NCI-H146 treated with DMSO at 0.1 percent for 48 hours (cell line): Measurements from ENCODE around the gene GRK6.
"Not testable (repeated sequence)": the region's sequence is repeated elsewhere in the genome, so short reads cannot be mapped to it uniquely, and the experiment has no call there.

ENCODE experiments used
- DNase-seq: peaks from one replicate; lab custom pipeline; 2025; ENCODE audit not compliant: unreplicated experiment; lab: John Stamatoyannopoulos, UW

Gene GRK6

DNA sequence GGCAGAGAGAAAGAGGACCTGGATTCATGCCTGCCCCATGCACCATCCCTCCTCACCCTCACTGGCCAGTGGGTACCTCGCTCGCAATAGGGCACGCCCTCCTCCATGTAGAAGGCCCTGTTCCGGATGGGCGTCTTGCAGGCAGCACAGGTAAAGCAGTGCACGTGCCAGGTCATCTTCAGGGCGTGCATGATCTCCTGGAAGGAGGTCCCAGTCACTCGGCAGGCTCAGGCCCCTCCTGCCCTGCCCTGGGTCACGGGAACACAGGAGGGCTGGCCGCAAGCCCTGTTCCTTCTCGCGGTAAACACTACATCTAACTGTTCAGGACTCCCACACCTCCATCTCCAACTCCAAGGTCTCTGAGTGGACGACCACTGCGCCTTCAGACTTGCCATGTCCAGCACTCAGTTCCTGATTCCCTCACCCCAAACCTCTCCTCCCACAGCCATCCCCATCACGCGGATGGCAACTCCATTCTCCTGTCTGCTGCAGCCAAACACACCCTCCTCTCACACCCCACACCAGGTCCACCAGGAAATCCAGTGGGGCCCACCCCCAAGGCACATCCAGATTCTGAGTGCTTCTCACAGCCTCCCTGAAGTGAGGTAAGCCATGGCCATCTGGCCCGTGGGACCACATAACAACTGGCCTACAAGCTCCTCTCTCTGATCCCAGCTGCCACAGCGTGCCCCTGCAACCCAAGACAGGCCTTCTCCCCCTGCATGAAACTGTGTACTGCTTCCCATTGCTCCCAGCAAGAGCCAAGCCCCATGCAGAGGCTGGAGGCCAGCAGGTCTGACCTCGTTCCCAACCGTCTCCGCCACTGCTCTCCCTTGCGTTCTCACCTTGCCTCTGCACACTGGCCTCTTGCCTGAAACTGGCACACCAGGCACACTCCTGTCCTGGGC is 57.8 kb downstream of the GRK6 start:
- no peak for DNase-seq

DNA sequence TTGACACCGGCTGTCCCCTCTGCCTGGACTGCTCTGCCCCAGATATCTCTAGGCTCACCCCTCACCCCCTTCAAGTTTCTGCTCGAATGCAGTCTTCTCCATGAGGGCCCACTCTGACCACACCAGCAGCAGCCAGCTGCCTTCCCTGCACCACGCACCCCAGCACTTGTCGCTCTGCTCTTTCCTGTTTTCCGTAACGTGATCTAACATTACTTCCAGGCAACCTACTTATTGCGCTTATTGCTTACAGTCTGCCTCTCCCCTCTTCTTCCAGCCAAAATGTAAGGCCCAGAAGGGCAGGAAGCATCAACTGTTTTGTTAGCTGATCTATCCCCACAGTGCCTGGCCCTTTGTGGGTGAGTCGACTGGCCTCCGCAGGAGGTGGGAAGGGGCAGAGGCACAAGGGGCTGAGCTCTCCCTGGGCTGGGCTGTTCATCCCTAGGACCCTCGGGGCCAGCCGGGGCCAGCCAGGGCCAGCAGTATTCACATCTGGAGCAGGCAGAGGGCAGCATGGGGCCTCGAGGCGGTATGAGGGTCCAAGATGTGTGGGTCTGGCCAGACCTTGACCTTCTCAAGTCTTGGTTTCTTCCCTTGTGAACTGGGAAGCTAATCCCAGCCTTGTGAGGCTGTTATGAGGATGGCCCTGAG is 58.5 kb downstream of the GRK6 start:
- no peak for DNase-seq

DNA sequence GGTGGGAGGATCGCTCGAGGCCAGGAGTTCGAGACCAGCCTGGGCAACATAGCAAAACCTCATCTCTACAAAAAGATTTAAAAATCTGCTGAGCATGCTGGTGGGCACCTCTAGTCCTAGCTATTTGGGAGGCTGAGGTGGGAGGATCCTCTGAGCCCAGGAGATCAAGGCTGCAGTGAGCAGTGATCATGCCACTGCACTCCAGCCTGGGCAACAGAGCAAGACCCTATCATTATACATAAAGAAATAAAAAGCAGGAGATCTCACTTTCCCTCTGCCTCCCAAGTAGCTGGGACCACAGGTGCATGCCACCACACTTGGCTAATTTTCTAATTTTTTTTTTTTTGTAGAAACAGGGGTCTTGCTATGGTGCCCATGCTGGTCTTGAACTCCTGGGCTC is 59.3 kb downstream of the GRK6 start:
- DNase-seq, result not testable (repeated sequence)

DNA sequence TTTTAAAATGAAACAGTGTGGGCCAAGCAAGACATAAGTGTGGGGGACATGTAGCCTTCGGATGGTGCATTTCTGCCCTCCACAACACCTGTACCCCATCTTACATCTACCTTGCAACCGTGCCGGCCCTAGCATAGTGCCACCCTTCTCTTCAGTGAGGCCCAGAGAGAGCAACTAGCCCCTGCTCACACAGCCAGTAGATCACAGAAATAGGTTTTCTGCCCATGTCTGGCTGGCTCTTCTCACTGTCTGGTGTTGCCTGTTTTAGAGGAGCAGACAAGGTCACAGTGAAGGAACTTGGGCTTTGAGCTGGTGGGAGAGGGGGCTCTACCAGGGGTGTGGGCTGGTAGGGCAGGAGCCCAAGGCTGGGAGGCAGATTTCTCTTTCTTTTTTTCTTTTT is 59.8 kb downstream of the GRK6 start:
- no peak for DNase-seq

DNA sequence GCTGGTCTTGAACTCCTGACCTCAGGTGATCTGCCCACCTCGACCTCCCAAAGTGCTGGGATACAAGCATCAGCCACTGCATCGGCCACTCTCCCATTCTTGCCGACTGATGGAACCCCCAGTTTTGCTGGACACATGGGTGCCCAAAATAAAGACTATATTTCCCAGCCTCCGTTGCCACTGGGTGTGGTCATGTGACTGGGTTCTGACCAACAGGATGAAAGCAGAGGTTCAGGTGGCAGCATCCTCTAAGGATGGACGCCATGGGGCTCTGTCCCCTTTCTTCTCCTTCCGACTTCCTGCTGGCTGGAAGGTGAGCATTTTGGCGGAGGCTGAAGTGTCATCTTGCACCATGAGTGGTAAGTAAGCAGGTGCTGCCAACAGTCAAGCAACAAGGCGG is 60.7 kb downstream of the GRK6 start:
- no peak for DNase-seq

DNA sequence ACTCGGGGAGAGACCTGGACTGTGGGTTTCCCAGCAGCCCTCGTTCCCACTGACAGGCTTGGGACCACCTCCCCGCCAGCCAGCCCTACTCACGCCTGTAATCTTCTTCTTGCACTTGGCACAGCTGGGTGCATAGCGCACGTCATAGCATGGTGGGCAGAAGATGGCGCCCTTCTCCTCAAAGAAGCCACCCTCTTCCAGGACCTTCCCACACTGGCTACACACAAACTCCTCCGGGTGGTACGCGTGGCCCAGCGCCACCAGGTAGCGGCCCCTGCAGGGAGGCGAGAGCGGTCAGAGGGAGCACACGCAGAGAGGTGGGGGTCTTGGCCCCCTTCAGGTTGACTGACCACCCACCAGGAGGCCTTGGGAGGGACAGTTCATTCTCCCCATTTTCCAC is 61.5 kb downstream of the GRK6 start:
- DNase-seq, result no peak

DNA sequence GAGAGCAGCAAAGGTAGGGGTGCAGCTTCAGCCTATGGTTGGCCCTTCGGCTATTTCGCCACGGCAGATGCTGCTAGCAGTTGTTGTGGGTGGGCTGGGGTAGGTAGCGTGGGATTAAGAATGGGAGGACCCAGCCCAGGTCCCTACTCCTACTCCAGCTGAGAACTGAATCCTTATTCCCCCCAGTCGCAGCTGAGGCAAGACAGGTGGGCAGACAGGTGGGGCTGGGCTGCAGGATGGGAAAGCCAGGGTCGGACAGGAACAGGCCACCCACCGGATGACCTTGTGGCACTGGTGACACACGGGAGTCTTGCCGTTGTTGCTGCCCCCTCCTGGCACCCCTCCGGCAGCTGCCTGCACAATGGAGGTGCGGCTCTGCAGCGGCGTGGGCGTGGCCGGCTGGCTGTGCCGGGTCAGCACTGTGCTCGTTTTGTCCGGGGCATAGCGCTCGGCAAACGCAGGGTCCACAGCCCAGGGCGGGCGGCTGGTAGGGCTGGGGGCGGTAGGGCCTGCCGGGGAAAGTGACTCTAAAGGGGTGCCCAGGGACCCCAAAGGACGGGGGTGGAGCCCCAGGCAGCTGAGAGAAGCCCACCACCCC is 62.7 kb downstream of the GRK6 start:
- DNase-seq, result no peak

DNA sequence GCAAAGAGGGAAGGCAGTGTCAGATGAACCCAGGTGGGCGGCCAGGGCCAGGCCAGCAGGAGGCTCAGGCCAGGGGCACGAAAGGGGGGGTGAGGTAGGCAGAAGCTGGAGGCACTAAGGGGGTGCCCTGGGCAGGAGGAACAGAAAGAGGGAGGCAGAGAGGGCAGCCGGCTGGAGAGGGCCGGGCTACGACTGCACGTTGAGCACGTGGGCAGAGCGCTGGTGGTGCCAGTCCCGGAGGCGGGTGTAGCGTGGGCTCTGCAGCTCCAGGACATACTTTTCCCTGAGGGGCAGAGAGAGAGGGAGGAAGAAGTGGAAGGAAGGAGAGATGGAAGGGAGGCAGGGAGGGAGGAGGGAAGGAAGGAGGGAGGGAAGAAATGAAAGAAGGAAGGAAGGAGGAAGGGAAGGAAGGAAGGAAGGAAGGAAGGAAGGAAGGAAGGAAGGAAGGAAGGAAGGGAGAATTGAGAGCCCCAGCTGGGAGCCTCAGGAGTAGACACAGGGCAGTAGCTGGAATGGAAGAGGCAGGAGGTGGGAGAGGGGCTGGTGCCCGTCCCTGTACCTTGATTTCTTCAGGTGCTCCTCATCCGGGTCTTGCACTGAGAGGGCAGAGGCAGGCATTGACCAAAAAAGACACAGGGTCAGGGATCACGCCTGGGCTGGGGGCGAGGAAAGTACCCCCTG is 64.0 kb downstream of the GRK6 start:
- DNase-seq, result no peak

DNA sequence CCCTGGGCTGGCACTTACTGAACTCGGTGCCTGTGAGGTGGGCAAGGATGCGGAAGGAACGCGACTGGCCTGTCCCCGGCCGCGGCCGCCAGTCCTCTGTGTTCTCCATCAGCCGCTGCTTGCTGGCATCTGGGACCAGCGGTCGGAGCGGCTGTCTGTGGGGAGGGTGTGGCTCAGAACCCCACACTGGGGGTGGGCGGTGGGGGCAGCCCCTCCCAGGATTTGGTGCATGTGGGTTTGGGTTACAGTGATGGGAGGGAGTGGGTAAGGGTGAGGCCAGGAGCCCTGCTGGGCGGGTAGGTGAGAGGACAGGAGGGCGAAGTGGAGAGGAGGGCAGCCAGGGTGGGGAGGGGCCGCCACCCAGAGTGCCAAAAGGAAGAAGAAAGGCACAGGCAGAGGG is 64.5 kb downstream of the GRK6 start:
- DNase-seq, result no peak

DNA sequence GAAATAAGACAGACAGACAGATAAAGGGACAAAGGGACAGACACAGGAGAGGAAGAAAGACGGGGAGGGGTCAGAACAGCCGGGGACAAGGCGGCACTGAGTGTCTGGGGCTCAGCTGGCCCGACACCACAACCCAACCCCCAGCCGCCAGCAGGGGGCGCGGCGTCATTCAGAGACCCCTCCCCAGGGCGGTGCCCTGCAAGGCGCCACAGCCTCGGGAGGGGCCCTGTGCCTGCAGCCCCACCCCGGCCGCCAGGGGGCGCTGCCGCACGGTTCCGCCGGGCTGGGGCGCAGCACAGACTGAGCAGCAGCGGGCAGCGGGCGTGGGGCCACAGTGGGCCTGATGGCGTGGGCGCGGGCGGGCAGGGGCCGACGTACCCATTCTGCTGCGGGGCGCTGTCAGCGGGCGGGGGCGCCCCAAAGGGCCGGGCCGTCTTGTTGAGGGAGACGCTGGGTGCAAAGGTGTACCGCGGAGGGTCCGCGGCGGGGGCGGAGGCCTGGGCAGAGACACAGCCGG is 65.0 kb downstream of the GRK6 start:
- no peak for DNase-seq

DNA sequence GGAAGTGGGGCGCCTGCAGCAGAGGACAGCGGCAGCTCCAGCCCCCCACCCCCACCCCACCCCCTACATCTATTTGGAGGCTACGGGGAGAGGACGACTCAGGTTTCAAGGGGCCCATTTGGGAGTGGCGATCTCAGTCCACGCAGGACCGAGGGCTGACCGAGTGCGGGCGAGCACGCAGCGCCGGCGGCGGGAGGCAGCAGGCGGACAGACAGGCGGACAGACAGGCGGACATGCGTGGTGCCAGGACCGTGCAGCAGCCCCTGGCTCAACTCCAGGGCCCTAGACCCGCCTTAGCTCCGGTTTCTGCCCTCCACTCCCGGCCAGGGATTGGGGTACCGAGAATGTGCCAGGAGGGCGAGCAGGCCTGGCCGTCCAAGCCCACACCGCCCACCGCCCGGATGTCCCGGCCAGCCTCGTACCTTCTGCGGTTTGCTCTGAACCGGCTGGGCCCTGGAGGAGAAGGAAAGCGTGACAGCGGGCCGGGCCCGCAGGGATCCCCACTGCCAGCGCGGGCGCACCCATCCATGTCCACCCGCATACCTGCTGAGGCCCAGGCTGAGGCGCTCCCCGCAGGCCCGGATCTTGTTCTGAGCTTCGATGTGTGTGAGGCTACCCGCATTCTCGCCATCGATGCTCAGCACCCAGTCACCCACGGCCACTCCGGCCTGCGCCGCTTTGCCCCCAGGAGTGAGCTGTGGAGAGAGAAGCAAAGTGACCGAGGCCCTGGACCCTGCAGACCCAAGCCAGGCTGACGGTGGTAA is 65.7 kb downstream of the GRK6 start:
- no peak for DNase-seq
